Activated CD4-positive, alpha-beta T cell treated with anti-CD3 and anti-CD28 coated beads for 36 hours (primary cell): ENCODE results near the gene PHC2. TPM values are rescaled to one million over a fixed set of nuclear protein-coding genes. Genes with fewer than 3 reads are reported as not detected.

Experiments used
- ATAC-seq: fragments of 200-7000 bp; cut with Tn5 transposase; one replicate; pipeline ENCODE4 v1.10.0; 2021; ENCODE audit warnings: mild to moderate bottlenecking, moderate library complexity
- CTCF ChIA-PET: fragments of 350-600 bp; sonication (Branson Sonifier 250); formaldehyde crosslinking; loops from one replicate; lab custom pipeline; 2021; ENCODE audit warnings: antibody characterized with exemption; lab: Charles Lee
- POLR2A ChIA-PET: fragments of 350-600 bp; sonication (Branson Sonifier 250); formaldehyde crosslinking; loops from one replicate; lab custom pipeline; 2021; ENCODE audit warnings: antibody characterized with exemption, inconsistent platforms; lab: Charles Lee
- DNase-seq: peaks from one replicate; pipeline ENCODE4 v3.0.0-alpha.2; 2020
- H3K27ac Mint-ChIP-seq: one replicate; pipeline ENCODE4 v1.8.0; 2021; ENCODE audit warnings: mixed read lengths
- H3K27me3 Mint-ChIP-seq: one replicate; pipeline ENCODE4 v1.8.0; 2021; ENCODE audit warnings: mixed read lengths
- H3K36me3 Mint-ChIP-seq: one replicate; pipeline ENCODE4 v1.8.0; 2021; ENCODE audit warnings: low read depth, mixed read lengths
- H3K4me1 Mint-ChIP-seq: one replicate; pipeline ENCODE4 v1.8.0; 2021; ENCODE audit warnings: mixed read lengths
- H3K4me3 Mint-ChIP-seq: one replicate; pipeline ENCODE4 v1.8.0; 2021; ENCODE audit warnings: mild to moderate bottlenecking, moderate library complexity, mixed read lengths
- H3K9me3 Mint-ChIP-seq: one replicate; pipeline ENCODE4 v1.8.0; 2021; ENCODE audit warnings: low read depth, mixed read lengths
- intact Hi-C, 2 experiments: fragments of 100-400 bp; cut with DNase I in 1 of 2; cut with micrococcal nuclease in 1 of 2; formaldehyde crosslinking; loops; one replicate each; pipeline versions ENCODE4 v1.14.2 to v1.15.1; 2022 to 2024; cut with DNase I, micrococcal nuclease
- total RNA-seq, 2 experiments: library from RNA; stranded (reverse); gene quantifications; one replicate each; pipeline ENCODE4 v1.2.3, GENCODE V29; 2021

PHC2 gene
- total RNA-seq, 2 experiments from 2014 or later, result 23.8 to 28.4 TPM

DNA sequence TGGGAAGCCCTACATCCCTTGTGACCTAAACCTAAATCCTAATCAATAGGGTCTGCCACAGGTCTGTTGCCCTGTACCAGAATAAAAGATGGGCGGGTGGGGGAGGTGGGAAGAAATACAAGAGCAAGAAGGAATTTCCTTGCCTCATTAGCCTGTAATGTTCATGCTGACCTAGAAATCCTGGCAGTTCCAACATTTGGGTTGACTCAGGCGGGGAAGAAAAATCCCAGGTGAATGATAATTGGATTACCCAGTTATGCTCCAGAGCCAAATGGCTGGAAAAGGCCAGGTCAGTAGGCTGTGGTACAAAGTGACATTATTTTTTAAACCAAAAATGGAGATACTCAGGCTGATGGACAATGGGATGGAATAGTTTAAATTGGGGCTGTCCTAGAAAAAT, 82.7 kb downstream of the PHC2 start:
- DNase-seq (no peak), ATAC-seq (no peak)
- Mint-ChIP-seq H3K36me3 (peaks cover 24% of the 10 kb centered on the region), H3K4me3 (peak overlapping the region; percentile 87), H3K9me3 (no peaks in the 10 kb centered on the region), H3K27me3 (no peaks in the 10 kb centered on the region), H3K27ac (peak overlapping the region; percentile 90), H3K4me1 (peaks cover 46% of the 10 kb centered on the region)
- intact Hi-C loops, result loop anchor here (2.0 to 10.0 kb wide), 4 partner anchors 124 to 531 kb away; partner anchors contain the start of genes RNF19B (in 1 of the 2), S100PBP (in 1 of the 2), YARS1 (in 1 of the 2) and ZSCAN20 (in 1 of the 2)
- ChIA-PET CTCF (interaction anchor here (0.5 to 2.2 kb wide), 4 partner anchors 9 to 278 kb away, joined by 3 to 6 read pairs (median 4); partner anchors contain the start of gene A3GALT2), POLR2A (no interaction called here)

- Mint-ChIP-seq H3K36me3 (peaks cover 25% of the 10 kb centered on the region), H3K9me3 (no peaks in the 10 kb centered on the region), H3K4me1 (peaks cover 51% of the 10 kb centered on the region), H3K27me3 (no peaks in the 10 kb centered on the region), H3K27ac (peak overlapping the region; percentile 75), H3K4me3 (peak overlapping the region; percentile 87)
- ChIA-PET POLR2A (no interaction called here), CTCF (interaction anchor here (1.0 to 2.2 kb wide), 2 partner anchors 27 to 52 kb away, joined by 3 to 6 read pairs; partner anchors contain the start of gene A3GALT2)
- no peak for ATAC-seq
- no peak for DNase-seq
- intact Hi-C loops, result loop anchor here in 1 of 2 experiments (5.0 to 10.0 kb wide), 2 partner anchors 125 to 223 kb away; partner anchors contain the start of gene ZSCAN20
Observed at GRCh38 chr1:33347650-33347992, 83.3 kb downstream of the PHC2 start.

DNA sequence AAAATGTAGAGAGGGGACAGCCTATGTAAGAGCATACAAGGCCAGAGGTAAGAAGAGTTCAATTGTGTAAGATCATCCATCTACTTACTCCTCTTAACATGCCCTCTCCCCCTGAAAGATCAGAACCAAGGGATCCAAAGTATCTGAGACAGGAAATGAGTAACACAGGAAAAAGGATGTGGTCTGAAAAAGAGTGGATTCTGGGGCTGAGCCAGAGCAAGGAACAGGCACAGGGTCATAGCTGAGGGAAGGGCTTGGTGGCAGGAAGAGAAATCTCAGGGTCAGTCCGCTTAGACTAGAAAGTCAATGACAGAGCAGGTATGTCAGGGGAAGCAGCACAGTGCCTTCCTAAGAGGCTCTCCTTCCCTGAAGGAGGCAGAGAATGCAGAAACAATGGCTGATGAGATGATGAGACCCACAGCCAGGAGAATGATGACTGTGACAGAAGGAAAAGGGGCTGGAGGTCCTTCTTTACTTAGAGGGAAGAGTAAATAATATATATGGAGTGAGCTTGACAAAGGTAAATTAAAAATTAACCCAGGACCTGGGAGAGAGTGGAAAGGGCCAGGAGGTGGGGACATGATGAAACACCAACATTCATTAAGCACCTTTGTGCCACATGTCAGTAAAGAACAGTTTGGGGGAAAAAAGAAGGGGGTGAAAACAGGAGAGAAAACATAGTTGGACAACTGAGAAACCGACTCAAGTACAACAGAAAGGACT, 83.8 kb downstream of the PHC2 start:
- Mint-ChIP-seq H3K27me3 (no peaks in the 10 kb centered on the region), H3K4me1 (peaks cover 56% of the 10 kb centered on the region), H3K4me3 (peak overlapping the region; percentile 87), H3K36me3 (peaks cover 26% of the 10 kb centered on the region), H3K9me3 (no peaks in the 10 kb centered on the region), H3K27ac (peak overlapping the region; percentile 75)
- ATAC-seq (no peak), DNase-seq (no peak)
- CTCF ChIA-PET, result interaction anchor here (0.6 to 2.2 kb wide), 3 partner anchors 26 to 66 kb away, joined by 3 to 6 read pairs (median 3); partner anchors contain the start of gene A3GALT2
- POLR2A ChIA-PET, result interaction anchor here (0.8 kb wide), 1 partner anchor 86 kb away, joined by 3 read pairs; no protein-coding TSS in a partner anchor
- intact Hi-C loops, result loop anchor here in 1 of 2 experiments (5.0 to 10.0 kb wide), 2 partner anchors 125 to 222 kb away; partner anchors contain the start of gene ZSCAN20

- ChIA-PET POLR2A (interaction anchor here (0.8 kb wide), 1 partner anchor 86 kb away, joined by 3 read pairs; no protein-coding TSS in a partner anchor), CTCF (interaction anchor here (0.6 kb wide), 1 partner anchor 67 kb away, joined by 3 read pairs; no protein-coding TSS in a partner anchor)
- no peak overlapping the region for H3K27ac Mint-ChIP-seq
Observed at GRCh38 chr1:33346533-33346926, 84.4 kb downstream of the PHC2 start.

GRCh38 chr1:33344896-33345560, 85.9 kb downstream of the PHC2 start:
- Mint-ChIP-seq H3K27me3 (no peaks in the 10 kb centered on the region), H3K9me3 (no peaks in the 10 kb centered on the region), H3K4me1 (peaks cover 54% of the 10 kb centered on the region), H3K4me3 (no peak overlapping the region), H3K27ac (no peak overlapping the region), H3K36me3 (peaks cover 30% of the 10 kb centered on the region)
- ChIA-PET POLR2A (no interaction called here), CTCF (no interaction called here)
- ATAC-seq (no peak), DNase-seq (no peak)
- intact Hi-C loops, result loop anchor here in 1 of 2 experiments (5.0 to 10.0 kb wide), 2 partner anchors 127 to 220 kb away; partner anchors contain the start of gene ZSCAN20

More at GRCh38 chr1:33346533-33346926, 84.4 kb downstream of the PHC2 start:
- ATAC-seq (no peak), DNase-seq (no peak)
- Mint-ChIP-seq H3K4me3 (peak overlapping the region; percentile 87), H3K27me3 (no peaks in the 10 kb centered on the region), H3K36me3 (peaks cover 26% of the 10 kb centered on the region), H3K9me3 (no peaks in the 10 kb centered on the region), H3K4me1 (peaks cover 56% of the 10 kb centered on the region)
- intact Hi-C loops, result loop anchor here in 1 of 2 experiments (5.0 to 10.0 kb wide), 2 partner anchors 126 to 222 kb away; partner anchors contain the start of gene ZSCAN20

DNA sequence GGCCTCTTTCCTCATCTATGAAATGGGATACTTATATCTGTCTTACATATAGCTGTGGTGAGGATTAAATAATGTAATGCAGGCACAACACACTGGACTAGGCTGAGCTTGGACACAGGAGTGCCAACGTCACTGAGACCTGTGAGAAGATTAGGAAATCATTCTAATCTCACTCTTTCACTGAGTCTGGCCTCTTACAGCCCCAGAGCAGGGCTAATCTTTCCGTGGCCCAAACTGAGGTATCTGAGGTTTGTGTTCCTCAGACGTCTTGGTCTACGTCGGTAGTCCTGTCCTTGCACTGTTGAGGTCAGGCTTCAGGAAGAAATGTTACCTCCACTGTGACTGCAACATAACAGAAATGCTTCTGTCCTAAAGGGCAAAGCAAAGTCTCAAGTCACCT, 87.4 kb downstream of the PHC2 start:
- intact Hi-C loops, result loop anchor here in 1 of 2 experiments (10.0 kb wide), 1 partner anchor 219 kb away; no protein-coding TSS in a partner anchor
- no peak overlapping the region for H3K4me3 Mint-ChIP-seq
- peaks cover 27% of the 10 kb centered on the region for H3K36me3 Mint-ChIP-seq
- ATAC-seq, result no peak
- DNase-seq, result no peak
- no peaks in the 10 kb centered on the region for H3K27me3 Mint-ChIP-seq
- H3K4me1 Mint-ChIP-seq, result peaks cover 58% of the 10 kb centered on the region
- no peak overlapping the region for H3K27ac Mint-ChIP-seq
- CTCF ChIA-PET, result no interaction called here
- no peaks in the 10 kb centered on the region for H3K9me3 Mint-ChIP-seq
- POLR2A ChIA-PET, result no interaction called here

DNA sequence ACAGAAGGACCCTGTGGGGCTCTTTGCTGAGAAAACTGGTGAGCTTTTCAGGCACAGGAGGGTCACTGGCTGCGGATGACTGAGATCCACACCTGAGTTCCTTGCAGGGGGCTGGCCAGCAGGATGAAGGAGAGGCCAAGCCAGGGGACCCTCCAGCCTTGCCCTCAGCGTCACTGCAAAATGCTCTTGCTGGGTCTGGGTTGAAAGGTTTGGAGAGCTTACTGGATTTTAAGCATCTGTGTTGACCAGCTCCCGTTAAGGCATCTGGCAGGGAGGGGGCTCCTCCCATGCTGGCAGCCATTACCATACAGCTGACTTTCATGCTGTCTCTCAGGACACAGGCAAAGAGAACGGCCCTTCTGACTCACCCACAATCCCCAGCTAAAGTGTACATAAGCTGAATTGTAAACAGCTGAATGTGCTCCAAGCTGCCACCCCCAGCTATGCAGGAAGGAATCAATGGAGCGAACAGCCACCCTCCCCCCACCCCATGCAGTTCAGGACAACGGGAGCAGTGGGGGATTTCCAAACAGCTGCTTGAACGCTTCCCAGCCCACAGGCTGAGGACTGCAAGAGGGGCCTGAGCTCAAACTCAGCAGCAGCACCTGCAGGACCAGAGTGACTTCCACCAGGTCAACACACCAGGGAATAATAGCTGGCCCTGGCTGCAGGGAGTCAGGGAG, 88.7 kb downstream of the PHC2 start:
- no peak for ATAC-seq
- no peaks in the 10 kb centered on the region for H3K9me3 Mint-ChIP-seq
- H3K27ac Mint-ChIP-seq, result no peak overlapping the region
- intact Hi-C loops, result loop anchor here in 1 of 2 experiments (10.0 kb wide), 1 partner anchor 217 kb away; no protein-coding TSS in a partner anchor
- DNase-seq, result no peak
- CTCF ChIA-PET, result interaction anchor here (0.6 to 1.4 kb wide), 2 partner anchors 46 to 249 kb away, joined by 3 to 9 read pairs; no protein-coding TSS in a partner anchor
- peaks cover 48% of the 10 kb centered on the region for H3K4me1 Mint-ChIP-seq
- no peaks in the 10 kb centered on the region for H3K27me3 Mint-ChIP-seq
- peaks cover 21% of the 10 kb centered on the region for H3K36me3 Mint-ChIP-seq
- POLR2A ChIA-PET, result no interaction called here
- no peak overlapping the region for H3K4me3 Mint-ChIP-seq

- POLR2A ChIA-PET, result no interaction called here
- Mint-ChIP-seq H3K36me3 (peaks cover 14% of the 10 kb centered on the region), H3K4me1 (peaks cover 42% of the 10 kb centered on the region)
Observed at GRCh38 chr1:33341190-33341589, 89.7 kb downstream of the PHC2 start.

GRCh38 chr1:33339413-33339812, 91.5 kb downstream of the PHC2 start:
- no peak overlapping the region for H3K27ac Mint-ChIP-seq
- CTCF ChIA-PET, result interaction anchor here (0.7 to 1.3 kb wide), 3 partner anchors 9 to 89 kb away, joined by 3 read pairs; no protein-coding TSS in a partner anchor
- POLR2A ChIA-PET, result no interaction called here
- H3K9me3 Mint-ChIP-seq, result no peaks in the 10 kb centered on the region
- H3K36me3 Mint-ChIP-seq, result peaks cover 15% of the 10 kb centered on the region
- no peak overlapping the region for H3K4me3 Mint-ChIP-seq
- peaks cover 38% of the 10 kb centered on the region for H3K4me1 Mint-ChIP-seq
- ATAC-seq, result no peak
- intact Hi-C loops, result no loop called here
- H3K27me3 Mint-ChIP-seq, result no peaks in the 10 kb centered on the region
- no peak for DNase-seq

More at GRCh38 chr1:33341190-33341589, 89.7 kb downstream of the PHC2 start:
- DNase-seq (no peak), ATAC-seq (no peak)
- Mint-ChIP-seq H3K27me3 (no peaks in the 10 kb centered on the region), H3K4me3 (no peak overlapping the region), H3K27ac (no peak overlapping the region), H3K9me3 (no peaks in the 10 kb centered on the region)
- intact Hi-C loops, result loop anchor here in 1 of 2 experiments (10.0 kb wide), 1 partner anchor 216 kb away; no protein-coding TSS in a partner anchor
- CTCF ChIA-PET, result interaction anchor here (1.6 kb wide), 1 partner anchor 9 kb away, joined by 3 read pairs; no protein-coding TSS in a partner anchor

GRCh38 chr1:33338440-33339211, 92.3 kb downstream of the PHC2 start:
- no peak overlapping the region for H3K4me3 Mint-ChIP-seq
- DNase-seq, result no peak
- peaks cover 15% of the 10 kb centered on the region for H3K36me3 Mint-ChIP-seq
- POLR2A ChIA-PET, result no interaction called here
- CTCF ChIA-PET, result interaction anchor here (0.7 to 1.3 kb wide), 5 partner anchors 10 to 90 kb away, joined by 3 read pairs; no protein-coding TSS in a partner anchor
- H3K4me1 Mint-ChIP-seq, result peaks cover 38% of the 10 kb centered on the region
- H3K27me3 Mint-ChIP-seq, result no peaks in the 10 kb centered on the region
- ATAC-seq, result no peak
- no peaks in the 10 kb centered on the region for H3K9me3 Mint-ChIP-seq
- H3K27ac Mint-ChIP-seq, result no peak overlapping the region
- intact Hi-C loops, result no loop called here
